ENCODE measurements around the gene TSPYL6. TPM values are rescaled to one million over a fixed set of nuclear protein-coding genes. Genes with fewer than 3 reads are reported as not detected.

TSPYL6 gene
- total and polyA plus RNA-seq, 2 donors (not counting 3 experiments of a cell fraction or from before 2014, with no cell fraction given): 0.03 TPM; not detected in 1

DNA sequence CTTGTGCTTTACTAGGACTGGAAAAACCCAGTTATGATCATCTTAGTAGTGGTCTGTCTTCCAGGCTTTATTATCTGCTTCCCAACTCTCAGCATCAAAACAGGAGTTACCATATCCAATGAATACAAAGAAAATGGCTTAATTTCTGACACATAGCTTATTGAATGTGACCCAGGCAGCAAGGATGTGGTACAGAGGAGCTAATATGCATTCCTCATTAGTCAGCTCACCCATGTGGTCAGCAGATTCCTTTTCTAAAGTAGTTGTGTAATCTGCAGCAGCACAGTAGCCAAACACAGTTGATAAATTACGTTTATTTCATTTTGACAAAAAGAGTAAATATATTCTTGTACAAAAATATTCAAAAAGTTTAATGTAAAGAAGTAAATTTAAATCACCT is 43.6 kb downstream of the TSPYL6 start:
- no peaks in the 10 kb centered on the region for H3K9me1 ChIP-seq (replicated peaks; ENCODE audit: control insufficient read depth, extremely low read depth, insufficient read depth, low read length)
- FAIRE-seq: no peak
- CTCF ChIA-PET: interaction anchor here (0.9 to 1.2 kb wide), 3 partner anchors 12 to 290 kb away, joined by 3 read pairs; no protein-coding TSS in a partner anchor

More for the DNA sequence above, 43.6 kb downstream of the TSPYL6 start:
- POLR2A ChIA-PET: no interaction called here
- Histone ChIP-seq H3K4me3 (replicated peaks in 1 of 3; ENCODE audit: insufficient read depth in 1 of 3, low read depth in 1 of 3, low read length in 3 of 3) (no peak overlapping the region), H4K20me1 (replicated peaks; ENCODE audit: control insufficient read depth, extremely low read depth, insufficient read depth, low read length) (no peaks in the 10 kb centered on the region), H3K36me3 (ENCODE audit: control insufficient read depth in 2 of 2, extremely low read depth in 1 of 2, insufficient read depth in 2 of 2, low read length in 2 of 2) (no peaks in the 10 kb centered on the region), H3K9me3 (replicated peaks; ENCODE audit: control insufficient read depth, insufficient read depth, low read length) (no peaks in the 10 kb centered on the region), H3K9ac (replicated peaks; ENCODE audit: extremely low read depth, insufficient read depth, low read length) (no peak overlapping the region), H2AFZ (ENCODE audit: low read depth, low read length) (no peak overlapping the region), H3K27ac (ENCODE audit: insufficient read depth, low read depth, low read length) (no peak overlapping the region), H3K4me1 (ENCODE audit: control insufficient read depth, extremely low read depth, insufficient read depth, low read length) (peaks cover 5% of the 10 kb centered on the region), H3K79me2 (ENCODE audit: control insufficient read depth, insufficient read depth, low read length) (no peaks in the 10 kb centered on the region), H3K4me2 (ENCODE audit: insufficient read depth, low read length) (no peak overlapping the region), H3K27me3 (ENCODE audit: control insufficient read depth in 2 of 2, insufficient read depth in 2 of 2, low read length in 2 of 2) (no peaks in the 10 kb centered on the region)
- TF ChIP-seq POLR2A (IDR thresholded peaks at IDR 0.05; ENCODE audit: low read depth, low read length) (no peak), JUN (IDR thresholded peaks at IDR 0.05; ENCODE audit: borderline replicate concordance, insufficient read depth, insufficient read length, low read depth) (no peak), CTCF (IDR thresholded peaks at IDR 0.05; ENCODE audit: extremely low read depth in 1 of 2, insufficient read depth in 1 of 2, low read depth in 1 of 2, low read length in 2 of 2) (no peak), FOS (IDR thresholded peaks at IDR 0.05; ENCODE audit: borderline replicate concordance, insufficient read depth, low read length) (no peak), POLR2AphosphoS5 (IDR thresholded peaks at IDR 0.05; ENCODE audit: insufficient read depth, low read depth, low read length) (no peak), EZH2 (IDR thresholded peaks at IDR 0.05; ENCODE audit: borderline replicate concordance, low read depth, low read length, severe bottlenecking) (no peak), MYC (IDR thresholded peaks at IDR 0.05; ENCODE audit: low read depth, low read length) (no peak), GATA2 (IDR thresholded peaks at IDR 0.05; ENCODE audit: insufficient read depth, insufficient read length, low read depth, low read length) (no peak)
- TF ChIP-seq, protein P1, sequence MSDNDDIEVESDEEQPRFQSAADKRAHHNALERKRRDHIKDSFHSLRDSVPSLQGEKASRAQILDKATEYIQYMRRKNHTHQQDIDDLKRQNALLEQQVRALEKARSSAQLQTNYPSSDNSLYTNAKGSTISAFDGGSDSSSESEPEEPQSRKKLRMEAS (IDR thresholded peaks at IDR 0.05; ENCODE audit: insufficient read depth, insufficient read length): no peak
- no peak for DNase-seq (ENCODE audit: low read depth, low spot score)
- dilution Hi-C loops (cut with MboI; ENCODE audit: extremely low pct_ligation_motif_present, low sequenced_read_pairs) (no loop called here), intact Hi-C loops (cut with micrococcal nuclease) (no loop called here)
- BruUV-seq (replicated peaks): no TSS peak
